GM21381 (cell line): ENCODE data around the gene ITGB6.
"Not testable (repeated sequence)": the region's sequence is repeated elsewhere in the genome, so short reads cannot be mapped to it uniquely, and the experiment has no call there.

ENCODE experiments used
- ATAC-seq: cut with Tn5 transposase; IDR thresholded peaks from one replicate; pipeline ENCODE4 v1.9.1; 2021; ENCODE audit warnings: mild to moderate bottlenecking, moderate library complexity; ENCODE audit not compliant: unreplicated experiment

Gene ITGB6

DNA sequence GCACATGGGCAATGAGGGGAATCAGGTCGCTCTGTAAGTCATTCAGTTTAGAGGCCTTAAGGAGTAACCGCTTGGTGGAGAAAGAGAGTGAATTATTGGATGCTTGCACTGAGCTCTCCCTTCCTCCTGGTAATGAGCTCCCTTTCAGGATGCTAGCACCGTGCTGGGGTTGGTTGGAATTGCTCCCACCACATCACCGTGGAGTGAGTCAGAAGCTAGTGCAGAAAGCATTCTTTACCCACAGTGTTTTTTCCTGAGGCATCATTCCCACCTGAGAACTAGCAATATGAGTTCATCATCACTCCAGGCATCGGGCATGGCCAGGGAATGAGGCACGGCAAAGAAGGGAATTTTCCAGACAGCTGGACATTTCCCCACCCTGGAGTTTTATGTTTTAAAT, 57.6 kb downstream of the ITGB6 start:
- ATAC-seq = no peak

DNA sequence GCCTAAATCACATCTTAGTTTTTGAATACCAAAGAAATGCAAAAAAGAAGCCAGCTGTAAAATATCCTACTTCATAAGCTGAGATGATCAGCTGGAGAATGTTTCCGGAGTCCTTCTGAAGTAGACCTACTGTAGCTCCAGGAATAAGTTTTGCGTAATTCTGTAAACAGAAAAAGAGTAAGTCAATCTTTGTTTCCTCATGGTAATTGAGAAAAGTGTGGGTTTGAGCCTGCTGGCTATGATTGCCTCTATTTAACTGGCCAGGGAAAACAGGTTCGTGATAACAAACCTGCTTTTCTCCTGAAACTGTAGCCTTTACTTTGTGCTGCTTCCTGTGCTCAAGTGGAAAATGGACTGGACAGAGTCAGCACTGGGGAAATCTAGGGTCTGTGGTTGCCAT, 58.2 kb downstream of the ITGB6 start:
- ATAC-seq = no peak

DNA sequence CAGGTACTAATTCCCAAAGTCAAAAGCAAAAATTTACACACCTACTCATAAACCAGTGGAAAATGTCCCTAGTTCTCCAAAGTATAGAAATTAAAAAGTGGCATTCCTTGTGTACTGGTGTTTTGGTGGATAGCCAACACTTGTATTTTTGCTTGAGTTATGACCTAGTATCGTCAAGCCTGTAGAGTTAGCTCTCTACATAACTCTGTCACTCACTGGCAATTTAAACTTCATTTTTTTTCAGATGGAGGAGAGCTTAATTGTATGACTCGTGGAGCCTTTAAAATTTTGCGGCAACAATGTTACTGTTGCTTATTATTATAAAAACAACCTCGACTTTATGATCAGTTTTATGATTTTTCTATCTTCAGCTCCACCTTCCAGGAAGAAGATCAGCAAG, 58.7 kb downstream of the ITGB6 start:
- no peak for ATAC-seq

DNA sequence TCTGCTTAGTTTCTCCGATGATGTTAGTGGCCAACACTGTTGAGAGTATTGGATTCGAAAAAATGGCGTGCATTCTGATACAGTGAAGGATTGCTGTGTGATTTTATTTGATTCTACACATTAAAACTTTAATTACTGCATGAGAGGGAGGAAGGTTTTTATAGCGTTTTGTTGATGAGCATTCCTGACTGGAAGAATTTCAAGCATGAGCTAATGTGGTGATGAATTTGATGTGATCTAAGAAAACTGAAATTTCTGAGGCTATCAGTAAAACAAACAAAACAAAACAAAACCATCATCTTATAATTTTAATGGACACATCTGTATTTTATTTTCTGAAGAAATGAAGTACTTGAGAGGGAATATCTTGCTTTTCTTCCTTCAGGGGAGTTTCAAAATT, 59.6 kb downstream of the ITGB6 start:
- no peak for ATAC-seq

DNA sequence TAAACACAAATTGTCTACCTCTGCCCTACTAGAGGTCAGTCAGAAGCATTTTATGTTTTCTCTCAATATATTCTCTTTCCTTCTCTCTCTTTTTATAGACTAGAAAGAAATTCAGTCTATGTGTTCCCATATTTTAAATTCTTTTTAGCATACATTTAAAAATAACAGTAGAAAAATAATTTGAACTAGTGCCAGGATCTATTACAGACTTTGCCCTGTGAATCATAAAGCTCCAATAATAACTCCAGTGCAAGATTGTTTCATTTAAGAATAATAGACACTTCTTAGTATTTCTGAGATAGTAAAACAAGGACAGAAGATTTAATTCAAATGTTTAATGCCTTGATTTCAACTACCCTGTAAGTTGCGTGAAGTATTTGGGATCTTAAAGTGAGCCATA, 60.1 kb downstream of the ITGB6 start:
- ATAC-seq = no peak

DNA sequence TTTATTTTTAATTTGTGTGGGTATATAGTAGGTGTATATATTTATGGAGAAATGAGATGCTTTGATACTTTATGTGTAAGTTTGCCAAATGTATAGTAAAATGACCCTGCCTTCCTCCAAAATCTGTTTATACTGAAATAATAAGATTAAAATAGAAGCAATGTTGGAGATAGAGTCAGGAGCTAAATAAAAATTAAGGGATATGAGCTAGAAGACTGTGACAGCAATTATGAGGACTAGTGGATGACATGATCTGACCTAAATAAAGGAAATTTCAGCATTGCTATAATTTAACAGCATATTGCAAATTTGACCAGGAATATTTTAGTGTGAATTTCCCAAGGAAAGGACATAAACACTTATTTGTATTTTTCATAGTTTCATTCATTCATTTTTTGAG, 60.7 kb downstream of the ITGB6 start:
- ATAC-seq = no peak

DNA sequence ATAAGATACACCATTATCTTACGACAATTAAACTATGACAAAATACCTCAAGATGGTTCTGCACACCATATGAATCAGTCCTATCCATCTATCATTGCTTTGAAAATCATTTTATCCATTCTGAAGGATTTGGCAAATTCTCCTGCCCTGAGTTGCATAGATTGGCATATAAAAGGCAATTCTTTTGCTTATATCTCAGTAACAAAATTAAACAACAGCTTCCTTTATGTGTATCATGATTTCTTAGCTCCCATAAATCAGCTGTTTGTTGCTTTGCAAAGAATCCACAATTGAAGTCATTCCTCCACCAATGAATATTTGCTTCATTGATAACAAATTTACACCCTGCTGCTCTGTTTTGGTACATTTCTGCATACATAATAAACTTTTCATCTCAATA, 61.7 kb downstream of the ITGB6 start:
- ATAC-seq = no peak

DNA sequence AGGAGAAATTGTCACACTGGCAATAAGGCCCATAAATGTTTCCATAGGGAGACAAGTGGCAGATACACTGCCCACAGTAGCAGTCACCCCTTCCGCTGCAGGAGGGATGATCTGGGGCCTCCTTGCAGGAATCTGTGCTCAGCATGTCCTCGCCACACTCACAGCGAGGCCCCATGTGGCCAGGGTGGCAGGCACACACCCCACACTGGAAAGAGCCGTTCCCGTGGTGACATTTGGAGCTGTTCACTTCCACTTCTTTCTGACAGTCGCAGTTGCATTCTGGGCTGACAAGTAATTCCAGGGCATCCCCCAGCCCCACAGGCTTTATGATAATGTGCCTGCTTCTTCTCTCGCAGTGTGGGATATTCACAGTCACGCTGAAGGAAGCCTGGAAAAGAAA, 62.6 kb downstream of the ITGB6 start:
- no peak for ATAC-seq

DNA sequence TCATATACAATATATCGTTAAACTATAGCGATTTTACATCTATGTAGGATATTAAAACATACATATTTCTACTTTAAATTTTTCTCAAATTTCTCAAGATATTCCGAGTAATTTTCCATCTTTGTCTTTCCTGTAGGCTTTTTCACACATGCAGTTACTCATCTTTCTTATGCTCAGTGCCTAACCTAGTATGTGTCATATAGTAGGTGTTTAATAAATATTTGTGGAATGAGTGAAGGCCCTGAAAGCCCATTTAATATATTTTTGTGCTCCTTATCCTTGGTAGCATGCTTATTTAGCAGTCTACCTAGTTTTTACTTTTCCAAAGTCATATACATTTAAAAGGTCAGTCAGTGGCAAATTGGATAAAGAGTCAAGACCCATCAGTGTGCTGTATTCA, 67.3 kb downstream of the ITGB6 start:
- ATAC-seq = no peak

DNA sequence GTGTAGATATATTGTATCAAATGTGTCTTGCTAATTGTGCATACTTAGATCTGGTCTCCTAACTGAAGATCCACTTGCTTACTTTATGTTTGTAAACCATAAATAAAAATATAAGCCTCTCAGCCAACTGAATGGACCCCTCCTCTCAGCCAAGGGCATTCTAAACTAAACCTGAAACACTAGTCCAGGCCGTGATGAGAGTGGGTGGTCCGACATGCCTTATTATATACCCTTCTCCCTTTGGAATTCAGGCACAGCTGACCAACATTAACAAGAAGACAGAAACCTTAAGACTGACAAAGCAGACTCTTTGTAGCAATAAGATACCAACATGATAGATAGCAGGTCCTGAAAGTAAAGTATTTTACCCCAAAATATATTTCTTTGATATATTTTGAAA, 73.3 kb downstream of the ITGB6 start:
- no peak for ATAC-seq

DNA sequence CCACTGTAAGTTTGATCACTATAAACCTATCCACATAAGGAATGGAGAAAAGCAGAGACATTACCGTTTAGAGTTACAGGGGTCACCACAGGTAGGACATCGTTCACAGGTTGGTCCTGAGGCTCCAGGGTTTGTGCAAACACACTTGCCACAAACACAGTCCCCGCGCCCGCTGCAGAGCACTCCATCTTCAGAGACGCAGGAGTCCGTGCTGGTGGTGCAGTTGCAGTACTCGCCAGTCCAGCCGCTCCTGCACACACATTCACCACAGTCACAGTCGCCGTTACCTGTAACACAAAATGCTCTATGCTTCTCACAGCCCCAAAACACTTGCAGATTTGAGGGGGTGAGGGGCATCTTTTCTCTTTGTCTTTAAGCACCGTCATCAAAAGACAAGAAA, 73.8 kb downstream of the ITGB6 start:
- no peak for ATAC-seq

DNA sequence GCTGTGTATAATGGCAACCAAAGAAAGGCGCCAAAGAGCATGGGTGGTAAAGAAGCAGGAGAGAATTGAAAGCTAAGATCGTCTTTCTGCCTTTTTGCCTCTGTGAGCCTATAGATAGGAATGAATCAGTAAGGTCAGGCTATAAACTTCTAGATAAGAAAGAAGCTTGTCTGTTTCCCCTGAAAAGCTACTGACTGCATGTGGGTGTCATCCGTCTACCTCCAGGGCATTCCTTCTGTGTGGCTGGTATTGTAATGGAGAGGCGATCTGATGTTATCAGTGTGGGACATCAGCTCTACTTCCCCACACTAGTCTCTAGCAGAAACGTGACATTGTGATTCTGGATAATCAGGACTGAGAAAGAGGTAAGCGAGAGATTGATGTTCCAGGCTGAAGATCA, 74.2 kb downstream of the ITGB6 start:
- no peak for ATAC-seq

DNA sequence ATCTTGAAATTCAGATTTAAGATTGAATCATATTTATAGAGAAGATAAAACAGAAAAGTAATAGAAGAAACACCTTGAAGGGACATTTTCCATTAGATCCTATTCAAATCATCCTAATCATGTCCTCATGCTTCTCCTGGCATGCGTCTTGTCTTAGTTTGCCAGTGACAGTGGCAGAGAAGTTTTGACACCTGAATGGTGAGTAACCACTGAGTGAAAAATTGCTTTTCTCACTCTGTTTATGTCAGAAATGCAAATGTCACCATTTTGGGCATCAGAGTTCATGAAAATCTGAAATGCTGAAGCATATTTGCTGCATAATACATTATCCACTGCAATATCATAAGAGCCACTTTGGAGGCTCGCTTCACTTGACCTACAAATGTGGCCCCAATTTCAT, 74.7 kb downstream of the ITGB6 start:
- no peak for ATAC-seq

DNA sequence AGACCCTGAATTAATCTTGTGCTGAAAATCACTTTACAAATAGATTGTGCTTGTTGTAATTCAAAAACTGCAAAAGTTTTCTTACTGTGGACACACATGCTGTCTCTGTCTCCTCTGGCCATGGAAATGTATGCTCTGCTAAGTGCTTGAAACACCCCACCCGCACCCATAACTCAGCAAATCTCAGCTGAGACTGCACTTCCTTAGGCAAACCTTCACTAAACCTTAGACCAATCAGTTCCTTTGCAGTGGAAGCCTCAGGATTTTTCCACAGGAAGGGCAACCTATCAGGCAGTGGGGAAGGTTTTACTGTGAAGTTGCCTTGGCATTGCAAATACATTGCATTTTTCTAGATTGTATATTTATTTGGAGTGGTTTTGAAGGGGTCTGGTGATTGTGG, 75.5 kb downstream of the ITGB6 start:
- no peak for ATAC-seq

DNA sequence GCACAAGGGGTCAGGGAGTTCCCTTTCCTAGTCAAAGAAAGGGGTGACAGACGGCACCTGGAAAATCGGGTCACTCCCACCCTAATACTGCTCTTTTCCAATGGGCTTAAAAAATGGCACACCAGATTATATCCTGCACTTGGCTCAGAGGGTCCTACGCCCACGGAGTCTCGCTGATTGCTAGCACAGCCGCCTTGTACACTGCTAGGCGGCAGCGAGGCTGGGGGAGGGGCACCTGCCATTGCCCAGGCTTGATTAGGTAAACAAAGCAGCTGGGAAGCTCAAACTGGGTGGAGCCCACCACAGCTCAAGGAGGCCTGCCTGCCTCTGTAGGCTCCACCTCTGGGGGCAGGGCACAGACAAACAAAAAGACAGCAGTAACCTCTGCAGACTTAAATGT, 85.4 kb downstream of the ITGB6 start:
- ATAC-seq = not testable (repeated sequence)

DNA sequence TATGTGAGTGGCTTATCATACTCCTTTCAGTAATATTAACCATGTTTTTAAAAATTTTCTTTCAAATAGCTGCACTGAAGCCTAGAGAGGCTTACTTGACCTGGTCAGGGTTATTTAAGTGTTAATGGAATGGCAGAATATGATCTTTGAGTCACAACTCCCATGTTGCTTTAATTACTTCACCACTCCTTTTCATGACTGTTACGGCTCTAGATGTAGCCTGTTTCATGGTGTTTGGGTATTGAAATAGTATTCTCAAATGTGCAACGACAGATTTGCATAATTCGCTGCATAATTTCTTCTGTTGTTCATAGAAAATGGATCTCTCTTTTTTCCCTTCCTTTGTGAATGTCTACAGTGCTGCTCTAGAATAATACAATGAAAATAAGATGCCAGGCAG, 86.1 kb downstream of the ITGB6 start:
- no peak for ATAC-seq

DNA sequence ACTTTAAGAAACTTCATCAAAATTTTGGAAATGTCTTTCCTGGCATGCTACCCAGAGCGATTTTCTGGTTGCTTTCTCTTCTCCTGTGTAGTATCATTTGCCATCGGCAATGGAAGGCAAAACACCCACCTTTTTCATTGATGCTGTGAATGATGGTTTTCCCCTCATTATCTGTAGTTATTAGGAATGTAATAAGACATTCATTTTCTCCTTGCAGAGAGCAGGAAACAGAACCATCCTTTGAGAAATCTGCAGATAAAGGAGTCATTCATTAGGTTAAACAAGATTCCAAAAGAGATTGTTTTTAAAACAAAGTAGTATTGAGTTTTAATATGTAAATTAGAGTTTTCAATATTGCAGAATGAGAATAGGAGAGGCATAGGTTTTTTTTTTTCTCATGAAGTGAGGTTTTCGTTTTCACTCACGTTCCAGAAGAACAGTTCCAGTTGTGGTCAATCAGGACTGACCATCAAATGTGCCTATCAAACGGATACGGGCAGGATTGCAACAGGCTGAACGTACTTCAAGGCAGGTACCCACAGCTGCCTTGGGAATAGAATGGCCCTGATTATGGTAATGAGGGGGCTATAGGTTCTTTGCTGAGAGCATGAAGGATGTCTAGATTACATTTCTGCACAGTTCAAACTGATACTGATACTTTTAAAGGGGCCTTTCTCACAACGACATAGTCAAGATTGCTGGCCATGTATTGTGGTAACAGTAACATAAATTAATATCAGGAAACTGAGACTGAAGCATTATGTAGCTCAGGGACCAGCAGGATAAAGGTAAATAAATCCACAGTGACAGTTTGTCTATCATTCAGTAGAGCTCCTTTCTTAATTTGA, 87.9 kb downstream of the ITGB6 start:
- peak; percentile 51 for ATAC-seq

DNA sequence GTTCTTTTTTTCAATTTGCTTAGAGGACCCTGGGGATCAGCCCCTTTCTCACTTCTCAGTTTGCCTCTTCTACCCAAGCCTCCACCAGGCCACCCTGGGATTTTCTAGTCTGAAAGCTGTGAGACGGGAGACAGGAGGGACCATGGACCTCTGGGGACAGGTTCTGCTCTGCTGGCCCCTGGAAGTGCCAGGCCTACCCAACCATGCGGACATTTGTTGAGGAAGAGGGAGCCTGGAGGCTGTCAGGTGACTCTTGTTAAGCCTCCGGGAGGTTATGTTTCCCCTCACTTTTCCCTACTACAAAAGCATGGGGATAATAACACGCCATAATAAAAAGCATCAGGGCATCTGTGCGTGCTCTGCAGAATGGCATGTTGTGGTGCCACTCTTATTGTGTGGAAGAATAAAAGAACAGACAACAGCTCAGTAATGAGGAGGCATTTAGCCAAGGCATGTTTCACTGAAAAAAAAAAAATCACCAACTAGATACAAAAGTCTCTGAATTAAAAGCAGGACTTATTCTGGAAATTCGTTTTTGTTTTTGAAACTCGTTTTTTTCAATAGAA, 89.3 kb downstream of the ITGB6 start:
- ATAC-seq = no peak

DNA sequence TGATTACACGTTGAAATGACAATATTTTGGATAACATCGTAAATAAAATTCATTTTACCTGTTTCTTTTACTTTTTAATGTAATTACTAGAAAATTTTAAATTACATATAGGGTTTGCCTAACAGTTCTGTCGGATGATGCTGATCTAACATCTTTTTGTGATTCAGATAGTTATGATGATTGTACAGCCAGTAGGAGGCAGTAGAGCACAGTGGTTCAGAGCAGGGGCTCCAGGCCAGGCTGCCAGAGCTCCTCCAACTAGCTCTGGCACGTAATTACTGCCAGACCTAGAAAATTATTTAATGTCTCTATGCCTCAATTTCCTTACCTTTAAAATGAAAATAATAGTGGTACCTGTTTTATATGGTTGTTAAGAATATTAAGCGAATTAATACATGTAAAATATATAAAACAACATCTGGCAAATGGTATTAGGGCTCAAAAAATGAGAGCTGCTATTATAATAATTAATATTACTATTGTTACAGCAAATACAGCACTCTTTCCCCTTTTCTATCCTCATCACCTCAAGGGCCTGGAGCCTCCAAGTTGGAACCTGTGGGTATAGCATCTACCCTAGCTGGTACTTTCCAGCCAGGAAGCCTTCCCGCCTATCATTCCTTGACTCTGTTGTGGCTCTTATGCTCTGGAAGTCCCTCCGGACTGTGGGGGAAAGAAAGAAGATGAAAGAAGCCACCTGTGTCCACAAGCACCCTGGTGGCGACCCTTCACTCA, 90.0 kb downstream of the ITGB6 start:
- peak; percentile 64 for ATAC-seq

DNA sequence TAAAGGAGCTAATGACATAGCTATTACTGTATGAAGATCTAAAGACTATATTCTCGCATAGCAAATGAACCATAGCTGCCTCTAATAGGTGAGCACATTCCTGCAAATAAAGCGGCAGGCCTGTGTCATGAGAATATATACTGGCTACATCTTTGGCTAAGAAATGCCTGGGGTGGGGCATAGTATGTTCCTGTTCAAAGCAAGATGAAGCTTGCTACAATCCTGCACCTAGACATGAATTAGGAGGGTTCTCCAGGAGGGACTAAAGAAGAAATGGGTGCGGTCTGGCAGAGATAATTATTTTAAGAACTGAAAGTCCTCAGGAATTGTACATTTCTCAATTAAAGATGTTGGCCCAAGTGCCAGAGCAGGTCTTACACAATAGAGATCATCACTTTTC, 90.8 kb downstream of the ITGB6 start:
- no peak for ATAC-seq

DNA sequence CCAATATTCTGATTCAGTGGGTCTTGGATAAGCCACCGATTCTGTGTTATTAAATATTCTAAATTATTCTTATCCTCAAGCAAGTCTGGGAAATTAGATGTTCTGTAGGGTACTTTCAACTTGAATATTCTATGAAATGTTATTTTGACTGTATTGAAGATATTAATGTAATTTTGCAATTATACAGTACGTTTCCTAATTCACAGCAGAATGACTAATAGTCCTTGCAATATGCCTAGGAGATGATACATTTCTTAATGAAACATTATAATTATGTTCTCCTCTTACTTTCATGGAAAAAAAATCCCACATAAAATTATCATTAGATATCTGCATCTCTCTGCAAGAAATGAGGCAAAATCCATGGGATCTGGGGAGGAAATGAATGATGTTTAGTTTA, 91.4 kb downstream of the ITGB6 start:
- no peak for ATAC-seq

DNA sequence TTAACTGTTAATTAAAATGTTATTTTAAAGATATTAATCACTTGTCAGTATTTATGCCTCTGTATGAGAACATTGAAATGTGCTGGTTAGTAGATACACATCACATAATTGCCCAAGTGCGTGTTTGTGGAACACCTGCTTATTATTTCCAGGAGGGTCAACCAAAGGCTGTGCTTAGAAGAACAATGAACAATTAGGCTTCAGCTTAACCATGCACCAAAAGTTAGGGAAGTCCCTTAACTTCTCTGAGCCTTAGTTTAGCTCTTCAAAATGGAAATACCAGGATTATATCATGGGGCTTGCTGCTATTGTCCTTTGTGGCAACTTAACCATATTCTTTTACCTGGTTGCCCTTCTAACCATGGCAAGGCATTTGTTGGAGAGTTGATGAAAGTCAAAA, 94.7 kb downstream of the ITGB6 start:
- ATAC-seq = no peak
